NCI-H128 (cell line): ENCODE data around the gene KMT2B.

ENCODE experiments used
- DNase-seq: peaks from one replicate; lab custom pipeline; 2025; ENCODE audit not compliant: unreplicated experiment; lab: John Stamatoyannopoulos, UW

KMT2B gene

DNA sequence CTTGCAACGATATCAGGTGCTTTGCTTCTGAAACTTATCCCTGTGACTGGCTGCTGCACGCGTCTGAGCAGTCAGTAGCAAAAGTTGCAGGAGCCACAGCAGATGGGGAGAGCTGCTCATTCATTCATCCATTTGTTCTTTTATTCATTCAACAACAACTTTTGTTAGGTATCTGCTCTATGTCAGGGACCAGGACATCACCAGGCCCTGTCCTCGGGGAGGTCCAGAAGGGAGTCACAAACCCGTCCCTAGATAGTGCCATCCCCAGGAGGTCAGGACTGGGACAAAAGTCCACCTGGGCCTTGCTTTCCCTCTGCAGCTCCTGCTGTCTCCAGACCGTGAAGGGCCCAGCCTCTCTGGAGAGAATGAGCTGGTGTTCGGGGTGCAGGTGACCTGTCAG lies 60.2 kb downstream of the KMT2B start:
- DNase-seq = no peak

DNA sequence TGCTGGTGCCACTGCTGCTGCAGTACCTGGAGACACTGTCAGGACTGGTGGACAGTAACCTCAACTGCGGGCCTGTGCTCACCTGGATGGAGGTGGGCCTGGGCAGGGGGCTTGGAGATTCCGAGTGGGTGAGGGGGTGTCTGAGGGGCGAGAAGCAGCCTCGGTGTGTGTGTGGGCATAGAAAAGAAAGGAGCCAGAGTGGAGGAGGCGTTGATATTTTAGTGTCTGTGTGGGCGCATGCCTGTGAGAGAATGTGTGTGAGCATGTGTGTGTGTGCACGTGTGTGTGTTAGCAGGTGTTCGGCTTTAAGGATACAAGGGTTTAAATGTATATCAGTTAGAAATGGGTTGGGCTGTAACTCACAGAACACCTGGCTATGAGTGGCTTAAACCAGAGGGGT lies 61.2 kb downstream of the KMT2B start:
- no peak for DNase-seq

DNA sequence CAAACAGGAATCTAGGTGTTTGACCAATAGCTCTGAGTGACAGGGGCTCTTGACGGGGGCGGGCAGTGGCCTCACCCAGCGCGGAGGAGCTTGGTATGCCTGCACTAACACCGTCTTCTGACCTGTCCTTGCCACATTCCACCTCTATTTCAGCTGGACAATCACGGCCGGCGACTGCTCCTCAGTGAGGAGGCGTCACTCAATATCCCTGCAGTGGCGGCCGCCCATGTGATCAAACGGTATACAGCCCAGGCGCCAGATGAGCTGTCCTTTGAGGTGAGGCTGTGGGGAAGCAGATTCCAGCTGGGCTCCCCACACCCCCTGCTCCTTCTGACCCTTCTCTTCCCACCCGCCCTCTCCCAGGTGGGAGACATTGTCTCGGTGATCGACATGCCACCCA lies 62.3 kb downstream of the KMT2B start:
- DNase-seq = no peak

DNA sequence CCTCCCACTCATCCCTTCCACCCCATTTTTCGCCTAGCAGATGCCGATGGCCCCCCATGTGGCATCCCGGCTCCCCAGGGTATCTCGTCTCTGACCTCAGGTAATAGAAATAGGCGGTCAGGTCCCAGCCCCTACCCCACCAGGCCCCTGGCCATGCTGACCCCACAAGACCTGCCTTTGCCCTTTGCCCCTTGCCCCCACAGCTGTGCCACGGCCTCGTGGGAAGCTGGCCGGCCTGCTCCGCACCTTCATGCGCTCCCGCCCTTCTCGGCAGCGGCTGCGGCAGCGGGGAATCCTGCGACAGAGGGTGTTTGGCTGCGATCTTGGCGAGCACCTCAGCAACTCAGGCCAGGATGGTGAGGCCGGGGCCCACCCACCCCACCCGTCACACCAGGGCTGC lies 62.9 kb downstream of the KMT2B start:
- no peak for DNase-seq

DNA sequence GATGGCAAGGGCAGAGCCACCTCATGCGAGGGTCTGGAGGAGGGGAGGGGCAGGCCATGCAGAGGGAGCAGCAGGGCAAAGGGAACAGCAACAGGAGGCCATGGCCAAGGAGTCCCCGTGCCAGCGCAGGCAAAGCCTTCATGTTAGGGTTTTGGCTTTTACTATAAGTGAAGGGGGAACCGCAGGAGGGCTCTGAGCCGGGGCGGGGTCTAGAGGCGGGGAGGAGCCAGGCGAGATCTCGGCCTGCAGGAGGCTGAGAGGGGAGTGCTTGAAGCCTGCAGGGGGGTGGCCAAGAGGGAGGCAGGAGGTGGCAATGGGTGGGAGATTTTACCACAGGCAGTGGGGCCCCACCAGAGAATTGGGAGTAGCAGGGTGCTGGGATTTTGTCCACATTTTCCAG lies 63.8 kb downstream of the KMT2B start:
- no peak for DNase-seq

DNA sequence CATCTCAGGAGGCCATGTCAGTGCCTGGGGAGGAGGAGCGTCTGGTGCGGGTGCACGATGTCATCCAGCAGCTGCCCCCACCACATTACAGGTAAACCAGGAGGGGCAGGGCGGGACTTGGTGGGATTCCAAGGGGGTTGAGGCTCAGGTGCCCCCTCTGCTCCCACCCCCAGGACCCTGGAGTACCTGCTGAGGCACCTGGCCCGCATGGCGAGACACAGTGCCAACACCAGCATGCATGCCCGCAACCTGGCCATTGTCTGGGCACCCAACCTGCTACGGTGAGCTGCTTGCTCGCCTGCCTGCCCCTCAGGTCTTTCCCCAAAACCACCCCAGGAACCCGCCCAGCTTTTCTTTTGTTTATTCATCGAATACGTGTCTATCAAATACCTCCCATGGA lies 64.8 kb downstream of the KMT2B start:
- DNase-seq = no peak

DNA sequence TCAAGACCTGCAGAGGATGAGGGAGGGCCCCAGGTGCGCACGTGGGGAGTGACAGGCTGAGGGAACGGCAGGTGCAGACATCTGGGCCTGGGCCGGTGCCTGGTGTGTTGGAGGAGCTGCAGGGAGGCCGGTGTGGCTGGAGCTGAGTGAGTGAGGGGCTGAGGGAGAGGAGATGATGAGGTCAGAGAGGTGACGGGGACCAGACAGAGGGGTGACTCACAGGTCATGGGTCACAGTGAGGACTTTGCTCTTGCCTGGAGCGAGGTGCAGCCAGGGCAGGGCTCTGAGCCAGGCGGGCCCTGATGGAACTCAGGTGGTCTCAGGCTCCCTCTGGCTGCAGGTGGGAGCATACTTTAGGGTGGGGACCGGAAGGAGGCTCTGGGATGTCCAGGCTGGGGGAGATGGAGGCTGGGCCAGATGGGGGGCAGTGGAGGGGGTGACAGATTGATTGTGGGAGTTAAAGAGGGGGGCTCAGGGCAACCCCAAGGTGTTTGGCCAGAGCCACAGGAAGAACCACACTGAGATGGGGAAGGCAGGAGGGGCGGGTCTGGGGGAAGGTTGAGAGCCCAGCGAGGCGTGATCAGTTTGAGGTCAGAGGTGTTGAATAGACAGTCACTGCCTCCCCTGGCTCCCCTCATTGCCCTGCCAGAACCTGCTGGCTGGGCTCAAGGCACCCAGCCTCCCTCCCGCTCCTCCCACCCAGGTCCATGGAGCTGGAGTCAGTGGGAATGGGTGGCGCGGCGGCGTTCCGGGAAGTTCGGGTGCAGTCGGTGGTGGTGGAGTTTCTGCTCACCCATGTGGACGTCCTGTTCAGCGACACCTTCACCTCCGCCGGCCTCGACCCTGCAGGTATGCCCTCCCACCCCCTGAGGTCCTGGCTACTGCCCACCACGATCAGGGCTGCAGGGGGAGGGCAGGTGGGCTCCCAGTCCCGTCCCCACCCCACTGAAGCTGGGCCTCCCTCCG lies 65.9 kb downstream of the KMT2B start:
- DNase-seq = no peak

DNA sequence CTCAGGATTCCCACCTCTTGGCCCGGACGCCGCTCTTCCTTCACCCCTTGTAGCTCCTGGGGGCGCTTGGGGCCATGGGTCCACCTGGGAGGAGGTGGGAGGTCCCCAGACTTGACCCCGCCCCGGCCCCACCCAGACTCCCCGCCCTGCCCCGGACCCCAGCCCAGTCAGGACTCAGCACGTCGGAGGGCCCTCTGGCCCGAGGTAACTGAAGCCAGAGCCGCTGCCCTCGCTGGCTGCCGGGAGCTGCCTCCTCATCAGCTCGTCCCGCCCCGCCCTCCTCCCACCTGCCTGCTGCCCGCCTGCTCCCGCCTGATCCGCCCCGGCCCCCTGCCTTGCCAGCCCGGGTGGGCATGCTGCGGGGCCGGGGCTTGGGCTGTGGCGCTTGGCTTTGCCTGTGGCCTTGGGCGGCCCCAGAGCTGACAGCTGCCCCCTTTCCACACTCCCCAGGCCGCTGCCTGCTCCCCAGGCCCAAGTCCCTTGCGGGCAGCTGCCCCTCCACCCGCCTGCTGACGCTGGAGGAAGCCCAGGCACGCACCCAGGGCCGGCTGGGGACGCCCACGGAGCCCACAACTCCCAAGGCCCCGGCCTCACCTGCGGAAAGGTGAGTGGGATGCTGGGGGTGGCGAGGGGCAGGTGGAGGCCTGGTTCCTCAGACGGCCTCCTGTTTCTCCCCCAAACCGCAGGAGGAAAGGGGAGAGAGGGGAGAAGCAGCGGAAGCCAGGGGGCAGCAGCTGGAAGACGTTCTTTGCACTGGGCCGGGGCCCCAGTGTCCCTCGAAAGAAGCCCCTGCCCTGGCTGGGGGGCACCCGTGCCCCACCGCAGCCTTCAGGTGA lies 66.9 kb downstream of the KMT2B start:
- no peak for DNase-seq

DNA sequence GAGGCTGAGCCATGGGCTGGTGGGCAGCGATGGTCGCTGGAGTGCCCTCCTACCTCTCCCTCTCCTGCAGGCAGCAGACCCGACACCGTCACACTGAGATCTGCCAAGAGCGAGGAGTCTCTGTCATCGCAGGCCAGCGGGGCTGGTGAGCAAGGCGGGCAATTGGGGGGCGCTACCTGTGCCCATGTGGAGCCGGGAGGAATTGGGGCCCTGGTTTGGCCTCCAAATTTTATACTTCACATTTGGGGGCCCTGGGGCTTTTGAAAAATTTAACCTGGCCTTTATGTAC lies 67.5 kb downstream of the KMT2B start:
- no peak for DNase-seq

DNA sequence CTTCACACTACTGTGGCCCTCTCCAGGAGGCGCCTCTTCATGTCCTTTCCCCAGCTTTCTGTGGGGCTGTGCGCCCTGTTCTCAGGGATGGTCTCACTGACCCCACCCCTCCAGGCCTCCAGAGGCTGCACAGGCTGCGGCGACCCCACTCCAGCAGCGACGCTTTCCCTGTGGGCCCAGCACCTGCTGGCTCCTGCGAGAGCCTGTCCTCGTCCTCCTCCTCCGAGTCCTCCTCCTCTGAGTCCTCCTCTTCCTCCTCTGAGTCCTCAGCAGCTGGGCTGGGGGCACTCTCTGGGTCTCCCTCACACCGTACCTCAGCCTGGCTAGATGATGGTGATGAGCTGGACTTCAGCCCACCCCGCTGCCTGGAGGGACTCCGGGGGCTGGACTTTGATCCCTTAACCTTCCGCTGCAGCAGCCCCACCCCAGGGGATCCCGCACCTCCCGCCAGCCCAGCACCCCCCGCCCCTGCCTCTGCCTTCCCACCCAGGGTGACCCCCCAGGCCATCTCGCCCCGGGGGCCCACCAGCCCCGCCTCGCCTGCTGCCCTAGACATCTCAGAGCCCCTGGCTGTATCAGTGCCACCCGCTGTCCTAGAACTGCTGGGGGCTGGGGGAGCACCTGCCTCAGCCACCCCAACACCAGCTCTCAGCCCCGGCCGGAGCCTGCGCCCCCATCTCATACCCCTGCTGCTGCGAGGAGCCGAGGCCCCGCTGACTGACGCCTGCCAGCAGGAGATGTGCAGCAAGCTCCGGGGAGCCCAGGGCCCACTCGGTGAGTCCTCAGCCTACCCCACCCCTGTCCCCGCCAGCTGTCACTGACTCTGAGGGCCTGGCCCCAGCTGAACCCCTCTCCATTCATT lies 68.7 kb downstream of the KMT2B start:
- DNase-seq = no peak

DNA sequence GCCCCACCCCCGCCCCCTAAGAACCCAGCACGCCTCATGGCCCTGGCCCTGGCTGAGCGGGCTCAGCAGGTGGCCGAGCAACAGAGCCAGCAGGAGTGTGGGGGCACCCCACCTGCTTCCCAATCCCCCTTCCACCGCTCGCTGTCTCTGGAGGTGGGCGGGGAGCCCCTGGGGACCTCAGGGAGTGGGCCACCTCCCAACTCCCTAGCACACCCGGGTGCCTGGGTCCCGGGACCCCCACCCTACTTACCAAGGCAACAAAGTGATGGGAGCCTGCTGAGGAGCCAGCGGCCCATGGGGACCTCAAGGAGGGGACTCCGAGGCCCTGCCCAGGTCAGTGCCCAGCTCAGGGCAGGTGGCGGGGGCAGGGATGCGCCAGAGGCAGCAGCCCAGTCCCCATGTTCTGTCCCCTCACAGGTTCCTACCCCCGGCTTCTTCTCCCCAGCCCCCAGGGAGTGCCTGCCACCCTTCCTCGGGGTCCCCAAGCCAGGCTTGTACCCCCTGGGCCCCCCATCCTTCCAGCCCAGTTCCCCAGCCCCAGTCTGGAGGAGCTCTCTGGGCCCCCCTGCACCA lies 69.5 kb downstream of the KMT2B start:
- DNase-seq = no peak
